ENCODE measurements around the gene ADGRV1. TPM values are rescaled to one million over a fixed set of nuclear protein-coding genes. Genes with fewer than 3 reads are reported as not detected.

The ADGRV1 gene
- total RNA-seq, 4 donors from 2014 or later, result 0.39 to 1.9 (median 1.00) TPM

DNA sequence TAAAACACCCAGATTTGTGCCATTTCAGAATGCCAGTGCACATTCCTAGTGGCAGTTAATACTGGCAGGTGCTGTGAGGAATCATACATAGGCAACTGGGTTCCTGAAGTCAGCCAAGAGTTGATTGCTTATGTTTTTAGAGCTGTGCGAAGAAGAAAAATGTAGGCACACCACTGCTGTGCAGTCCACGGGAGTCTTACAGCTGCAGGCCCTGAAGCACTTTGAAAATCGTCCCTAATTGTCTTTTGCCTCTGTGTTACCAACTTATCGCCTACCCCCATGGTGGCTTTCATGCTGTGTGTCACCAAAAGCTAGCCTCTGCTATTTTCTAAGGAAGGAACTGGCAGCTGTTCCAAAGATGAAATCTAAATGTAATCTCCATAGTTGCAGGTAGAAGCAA lies 560.6 kb downstream of the ADGRV1 start:
- Histone ChIP-seq H3K36me3 (no peaks in the 10 kb centered on the region), H3K4me1 (peaks cover 0 to 65% (median 11%) of the 10 kb centered on the region in 4 donors), H3K27me3 (no peaks in the 10 kb centered on the region), H3K9me3 (no peaks in the 10 kb centered on the region), H3K27ac (peak overlapping the region in 2 of 4 donors; percentile 80 to 84), H3K4me3 (no peak overlapping the region)
- TF ChIP-seq POLR2A (IDR thresholded peaks at IDR 0.05) (no peak), EP300 (IDR thresholded peaks at IDR 0.05) (no peak)
- TF ChIP-seq, protein P1, sequence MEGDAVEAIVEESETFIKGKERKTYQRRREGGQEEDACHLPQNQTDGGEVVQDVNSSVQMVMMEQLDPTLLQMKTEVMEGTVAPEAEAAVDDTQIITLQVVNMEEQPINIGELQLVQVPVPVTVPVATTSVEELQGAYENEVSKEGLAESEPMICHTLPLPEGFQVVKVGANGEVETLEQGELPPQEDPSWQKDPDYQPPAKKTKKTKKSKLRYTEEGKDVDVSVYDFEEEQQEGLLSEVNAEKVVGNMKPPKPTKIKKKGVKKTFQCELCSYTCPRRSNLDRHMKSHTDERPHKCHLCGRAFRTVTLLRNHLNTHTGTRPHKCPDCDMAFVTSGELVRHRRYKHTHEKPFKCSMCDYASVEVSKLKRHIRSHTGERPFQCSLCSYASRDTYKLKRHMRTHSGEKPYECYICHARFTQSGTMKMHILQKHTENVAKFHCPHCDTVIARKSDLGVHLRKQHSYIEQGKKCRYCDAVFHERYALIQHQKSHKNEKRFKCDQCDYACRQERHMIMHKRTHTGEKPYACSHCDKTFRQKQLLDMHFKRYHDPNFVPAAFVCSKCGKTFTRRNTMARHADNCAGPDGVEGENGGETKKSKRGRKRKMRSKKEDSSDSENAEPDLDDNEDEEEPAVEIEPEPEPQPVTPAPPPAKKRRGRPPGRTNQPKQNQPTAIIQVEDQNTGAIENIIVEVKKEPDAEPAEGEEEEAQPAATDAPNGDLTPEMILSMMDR (IDR thresholded peaks at IDR 0.05), result no peak
- no peak for DNase-seq (ENCODE audit: low spot score in 2 of 2)
- 82 to 86% methylated on average over 4 of the region's 4 CpGs for WGBS, 2 donors

DNA sequence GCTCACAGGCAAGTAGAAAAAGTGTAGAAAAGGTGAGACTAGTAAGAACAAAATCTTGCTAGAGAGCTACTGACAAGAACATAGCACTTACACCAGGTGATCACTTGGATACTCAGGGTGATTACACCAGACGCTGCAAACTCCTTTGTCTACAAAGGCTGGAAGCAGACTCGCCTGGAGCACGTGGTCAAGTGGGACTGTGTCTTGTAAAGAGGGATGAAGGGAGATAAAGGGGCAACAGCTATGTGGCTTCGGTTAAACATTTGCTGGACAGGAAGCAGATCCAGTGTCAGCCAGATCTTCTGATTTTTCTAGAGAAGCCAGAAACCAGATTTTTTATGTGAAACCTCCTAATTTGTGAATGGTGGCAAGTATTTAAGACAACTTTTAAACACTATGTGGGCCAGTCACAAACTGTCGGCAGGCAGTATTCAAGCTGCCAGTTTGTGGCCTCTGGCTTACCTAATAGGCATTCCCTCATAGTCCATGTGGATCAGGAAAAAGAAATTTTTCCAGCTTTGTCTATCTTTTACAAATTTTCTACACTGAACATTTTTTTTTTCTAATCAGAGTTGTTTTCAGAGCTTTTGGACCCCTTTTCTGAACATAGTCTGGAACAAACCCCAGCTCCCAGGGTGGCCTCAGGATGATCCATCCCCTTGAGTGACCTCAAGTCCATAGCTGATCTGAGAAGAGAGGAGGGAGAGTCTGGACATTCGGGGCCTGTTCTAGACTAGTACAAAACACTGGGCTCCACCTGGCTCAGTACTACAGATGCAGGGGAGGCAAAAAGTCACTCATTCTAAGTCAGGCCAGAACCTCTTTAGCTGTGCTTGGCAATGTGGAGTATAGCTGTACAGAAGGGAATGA lies 561.6 kb downstream of the ADGRV1 start:
- Histone ChIP-seq H3K36me3 (no peaks in the 10 kb centered on the region), H3K27ac (peak overlapping the region in 3 of 4 donors; percentile 49 to 84 (median 80)), H3K27me3 (no peaks in the 10 kb centered on the region), H3K9me3 (no peaks in the 10 kb centered on the region), H3K4me1 (peaks cover 0 to 65% (median 8%) of the 10 kb centered on the region in 4 donors), H3K4me3 (no peak overlapping the region)
- 62 to 72% methylated on average over 6 of the region's 6 CpGs for WGBS, 2 donors
- TF ChIP-seq EP300 (IDR thresholded peaks at IDR 0.05) (peak in 1 of 2 donors; percentile 47), POLR2A (IDR thresholded peaks at IDR 0.05) (no peak)
- peak in 1 of 2 donors; percentile 57 for DNase-seq (ENCODE audit: low spot score in 2 of 2)

DNA sequence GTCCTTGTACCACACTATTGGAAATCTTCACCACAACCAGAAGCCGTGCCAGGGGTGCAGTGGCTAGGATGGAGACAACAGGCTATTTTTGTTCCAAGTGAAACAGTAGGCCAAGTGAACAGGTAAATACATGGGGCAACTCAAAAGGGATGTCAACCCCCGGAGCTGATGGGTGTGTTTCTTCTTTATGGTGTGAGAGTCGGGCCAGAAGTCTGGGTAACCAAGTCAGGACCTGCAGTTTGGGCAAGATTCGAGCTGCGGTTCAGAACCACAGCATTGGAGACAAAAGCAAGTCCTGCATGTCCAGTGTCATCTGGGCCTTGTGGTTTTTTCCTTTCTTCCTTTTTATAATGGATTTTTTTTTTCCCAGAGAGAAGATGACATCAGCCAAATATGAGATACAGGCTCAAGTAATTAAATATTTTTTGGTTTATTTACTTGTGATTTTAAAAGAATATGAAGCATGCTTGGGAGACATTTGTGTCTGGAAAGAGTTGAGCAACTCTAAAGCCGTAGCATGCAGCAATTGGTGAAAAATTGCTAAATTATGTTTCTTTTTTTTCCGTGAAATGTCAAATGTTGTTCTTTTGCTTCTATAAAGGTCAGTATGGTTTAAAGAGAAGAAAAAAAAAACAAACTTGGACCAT lies 562.9 kb downstream of the ADGRV1 start:
- WGBS, 2 donors, result 63 to 76% methylated on average over 7 of the region's 7 CpGs

DNA sequence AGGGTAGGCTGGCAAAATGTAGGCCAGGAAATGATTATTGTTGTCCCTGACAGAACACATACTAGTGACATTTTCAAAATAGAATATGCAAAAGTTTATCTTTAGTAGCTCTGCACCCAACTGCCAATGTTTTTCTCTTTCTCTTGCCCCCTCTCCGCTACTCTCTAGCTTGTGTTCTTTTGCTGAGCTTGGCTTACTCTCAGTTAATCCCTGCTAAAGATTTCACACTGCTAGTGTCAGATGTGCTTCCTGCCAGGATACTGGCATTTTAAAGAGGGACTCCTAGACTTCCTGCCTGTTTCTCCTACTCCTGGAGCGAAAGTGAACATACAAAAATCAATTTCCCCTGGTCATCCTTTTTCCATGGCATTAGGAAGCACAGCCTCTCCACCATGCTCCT lies 564.1 kb downstream of the ADGRV1 start:
- Histone ChIP-seq H3K4me3 (no peak overlapping the region), H3K27me3 (no peaks in the 10 kb centered on the region), H3K4me1 (peaks cover 0 to 89% (median 26%) of the 10 kb centered on the region in 4 donors), H3K27ac (peak overlapping the region in 3 of 4 donors; percentile 1 to 84 (median 80)), H3K36me3 (no peaks in the 10 kb centered on the region), H3K9me3 (no peaks in the 10 kb centered on the region)
- DNase-seq (ENCODE audit: low spot score in 2 of 2), result no peak
- 66 to 88% methylated on average over 2 of the region's 2 CpGs for WGBS, 2 donors
- no peak for TF ChIP-seq POLR2A (IDR thresholded peaks at IDR 0.05)

More for the DNA sequence above, 562.9 kb downstream of the ADGRV1 start:
- H3K27ac ChIP-seq, result peak overlapping the region in 3 of 4 donors; percentile 4 to 84 (median 80)
- TF ChIP-seq EP300 (IDR thresholded peaks at IDR 0.05), result peak in 1 of 2 donors; percentile 50
- TF ChIP-seq, protein P1 (IDR thresholded peaks at IDR 0.05), result no peak
- H3K27me3 ChIP-seq, result no peaks in the 10 kb centered on the region
- DNase-seq (ENCODE audit: low spot score in 2 of 2), result no peak
- H3K4me3 ChIP-seq, result no peak overlapping the region
- H3K9me3 ChIP-seq, result no peaks in the 10 kb centered on the region
- H3K36me3 ChIP-seq, result no peaks in the 10 kb centered on the region
- peaks cover 0 to 78% (median 16%) of the 10 kb centered on the region in 4 donors for H3K4me1 ChIP-seq

DNA sequence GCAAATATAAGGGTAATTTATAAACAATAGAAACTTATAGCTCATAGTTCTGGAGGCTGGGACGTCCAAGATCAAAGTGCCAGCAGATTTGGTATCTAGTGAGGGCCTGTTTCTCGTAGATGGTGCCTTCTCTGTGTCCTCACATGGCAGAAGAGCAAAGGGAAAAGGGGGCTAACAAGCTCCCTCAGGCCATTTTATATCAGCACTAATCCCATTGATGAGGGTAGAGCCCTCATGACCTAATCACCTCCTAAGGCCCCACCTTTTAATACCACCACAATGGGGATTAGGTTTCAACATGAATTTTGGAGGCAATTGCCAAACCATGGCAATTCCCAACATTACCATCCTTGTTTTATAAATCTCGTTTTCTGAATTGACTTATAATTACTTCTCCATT lies 564.7 kb downstream of the ADGRV1 start:
- WGBS, 2 donors, result 59 to 64% methylated on average over 3 of the region's 3 CpGs
- Histone ChIP-seq H3K27ac (peak overlapping the region in 2 of 4 donors; percentile 26 to 84), H3K4me1 (peaks cover 0 to 94% (median 29%) of the 10 kb centered on the region in 4 donors)

More for the DNA sequence above, 564.7 kb downstream of the ADGRV1 start:
- H3K4me3 ChIP-seq, result no peak overlapping the region
- TF ChIP-seq EP300 (IDR thresholded peaks at IDR 0.05) (no peak), POLR2A (IDR thresholded peaks at IDR 0.05) (no peak)
- TF ChIP-seq, protein P1 (IDR thresholded peaks at IDR 0.05), result no peak
- H3K9me3 ChIP-seq, result no peaks in the 10 kb centered on the region
- no peak for DNase-seq (ENCODE audit: low spot score in 2 of 2)
- H3K36me3 ChIP-seq, result no peaks in the 10 kb centered on the region
- H3K27me3 ChIP-seq, result no peaks in the 10 kb centered on the region

Data from tibial nerve (tissue), 4 donors.